CD4-positive, alpha-beta memory T cell (primary cell): ENCODE data around the gene TESMIN. TPM values are rescaled to one million over a fixed set of nuclear protein-coding genes. Genes with fewer than 3 reads are reported as not detected.

Experiments
- CTCF ChIA-PET: fragments of 350-600 bp; sonication (Branson Sonifier 250); formaldehyde crosslinking; loops from one replicate; lab custom pipeline; 2021; ENCODE audit warnings: inconsistent platforms; ENCODE audit not compliant: partially characterized antibody; lab: Charles Lee
- POLR2A ChIA-PET: fragments of 350-600 bp; sonication (Branson Sonifier 250); formaldehyde crosslinking; loops from one replicate; lab custom pipeline; 2021; ENCODE audit not compliant: partially characterized antibody; lab: Charles Lee
- DNase-seq, 5 donors: peaks; one replicate each; pipeline versions ENCODE4 v3.0.0 to v3.0.0-alpha.2; 2020 to 2022; ENCODE audit warnings: mixed read lengths in 1 of 5
- H3K27ac ChIP-seq: one replicate; pipeline ENCODE4 v1.7.0; 2013; ENCODE audit warnings: low read depth, low read length
- H3K27me3 ChIP-seq: 2 replicates; pipeline ENCODE4 v1.7.0; 2013; ENCODE audit warnings: mild to moderate bottlenecking, low read length, moderate library complexity; ENCODE audit not compliant: insufficient read depth
- H3K36me3 ChIP-seq: 2 replicates; pipeline ENCODE4 v1.7.0; 2013; ENCODE audit warnings: mild to moderate bottlenecking, low read length, moderate library complexity; ENCODE audit not compliant: insufficient read depth
- H3K4me1 ChIP-seq: 2 replicates; pipeline ENCODE4 v1.7.0; 2013; ENCODE audit warnings: mild to moderate bottlenecking, low read length, moderate library complexity; ENCODE audit not compliant: insufficient read depth
- H3K4me3 ChIP-seq, 2 donors: one replicate each; pipeline ENCODE4 v1.7.0; 2013; ENCODE audit warnings: low read length in 2 of 2, mild to moderate bottlenecking in 1 of 2
- H3K9me3 ChIP-seq, 2 donors: one replicate each; pipeline ENCODE4 v1.7.0; 2013; ENCODE audit warnings: low read length in 2 of 2, control low read depth in 1 of 2; ENCODE audit not compliant: control insufficient read depth in 1 of 2
- H3K27ac Mint-ChIP-seq, 7 donors: one replicate each; pipeline ENCODE4 v1.8.0; 2020 to 2021; ENCODE audit warnings: mixed read lengths in 7 of 7, mild to moderate bottlenecking in 6 of 7, inconsistent platforms in 3 of 7, moderate library complexity in 3 of 7
- H3K27me3 Mint-ChIP-seq, 2 donors: one replicate each; pipeline ENCODE4 v1.8.0; 2020 to 2021; ENCODE audit warnings: mixed read lengths in 2 of 2
- H3K36me3 Mint-ChIP-seq, 2 donors: one replicate each; pipeline ENCODE4 v1.8.0; 2020 to 2021; ENCODE audit warnings: mixed read lengths in 2 of 2, inconsistent platforms in 1 of 2, mild to moderate bottlenecking in 1 of 2
- H3K4me1 Mint-ChIP-seq, 4 donors: one replicate each; pipeline ENCODE4 v1.8.0; 2020 to 2021; ENCODE audit warnings: mixed read lengths in 4 of 4, mild to moderate bottlenecking in 1 of 4
- H3K4me3 Mint-ChIP-seq, 8 donors: one replicate each; pipeline ENCODE4 v1.8.0; 2020 to 2021; ENCODE audit warnings: mixed read lengths in 8 of 8, mild to moderate bottlenecking in 7 of 8, moderate library complexity in 6 of 8, inconsistent platforms in 3 of 8
- H3K9me3 Mint-ChIP-seq, 8 donors: one replicate each; pipeline ENCODE4 v1.8.0; 2020 to 2021; ENCODE audit warnings: mixed read lengths in 8 of 8, mild to moderate bottlenecking in 5 of 8, inconsistent platforms in 3 of 8, moderate library complexity in 1 of 8
- intact Hi-C: fragments of 100-400 bp; cut with micrococcal nuclease; formaldehyde crosslinking; loops from one replicate; pipeline ENCODE4 v1.15.1; 2023
- polyA plus RNA-seq, 2 donors: library from polyadenylated mRNA; unstranded; fragments of 300-500 nt; fragmentation: Illumina TruSeq; gene quantifications; one replicate each; pipeline ENCODE4 v1.2.3, GENCODE V29; 2021
- total RNA-seq, 2 experiments: library from RNA; stranded (reverse); gene quantifications; one replicate each; pipeline ENCODE4 v1.2.3, GENCODE V29; 2021

The TESMIN gene
- total and polyA plus RNA-seq, 4 experiments from 2014 or later: 2.6 to 5.8 (median 4.6) TPM

GRCh38 chr11:68750195-68751003 is 921 bp downstream of the TESMIN start:
- H3K9me3 ChIP-seq: no peaks in the 10 kb centered on the region
- H3K4me1 ChIP-seq: peaks cover 4% of the 10 kb centered on the region
- CTCF ChIA-PET: interaction anchor here (0.8 to 1.7 kb wide), 3 partner anchors 93 to 166 kb away, joined by 3 to 10 read pairs (median 3); no protein-coding TSS in a partner anchor
- POLR2A ChIA-PET: interaction anchor here (1.0 to 1.4 kb wide), 2 partner anchors 93 to 298 kb away, joined by 3 to 5 read pairs; partner anchors contain the start of gene TPCN2
- no peaks in the 10 kb centered on the region for H3K27me3 ChIP-seq
- peak overlapping the region in 6 of 8 donors; percentile 29 to 71 (median 62) for H3K4me3 Mint-ChIP-seq
- intact Hi-C loops: loop anchor here (1.0 to 2.0 kb wide), 2 partner anchors 92 to 153 kb away; partner anchors contain the start of genes IGHMBP2 and MRPL21
- no peak overlapping the region for H3K27ac ChIP-seq
- H3K36me3 ChIP-seq: peaks cover 8% of the 10 kb centered on the region
- no peaks in the 10 kb centered on the region for H3K9me3 Mint-ChIP-seq
- H3K4me3 ChIP-seq: no peak overlapping the region
- peak; percentile 5 to 44 (median 17) for DNase-seq
- H3K27ac Mint-ChIP-seq: peak overlapping the region in 2 of 7 donors; percentile 22 to 66
- H3K27me3 Mint-ChIP-seq: no peaks in the 10 kb centered on the region
- peaks cover 8 to 27% (median 14%) of the 10 kb centered on the region in 4 donors for H3K4me1 Mint-ChIP-seq
- peaks cover 0 to 20% of the 10 kb centered on the region in 2 donors for H3K36me3 Mint-ChIP-seq

DNA sequence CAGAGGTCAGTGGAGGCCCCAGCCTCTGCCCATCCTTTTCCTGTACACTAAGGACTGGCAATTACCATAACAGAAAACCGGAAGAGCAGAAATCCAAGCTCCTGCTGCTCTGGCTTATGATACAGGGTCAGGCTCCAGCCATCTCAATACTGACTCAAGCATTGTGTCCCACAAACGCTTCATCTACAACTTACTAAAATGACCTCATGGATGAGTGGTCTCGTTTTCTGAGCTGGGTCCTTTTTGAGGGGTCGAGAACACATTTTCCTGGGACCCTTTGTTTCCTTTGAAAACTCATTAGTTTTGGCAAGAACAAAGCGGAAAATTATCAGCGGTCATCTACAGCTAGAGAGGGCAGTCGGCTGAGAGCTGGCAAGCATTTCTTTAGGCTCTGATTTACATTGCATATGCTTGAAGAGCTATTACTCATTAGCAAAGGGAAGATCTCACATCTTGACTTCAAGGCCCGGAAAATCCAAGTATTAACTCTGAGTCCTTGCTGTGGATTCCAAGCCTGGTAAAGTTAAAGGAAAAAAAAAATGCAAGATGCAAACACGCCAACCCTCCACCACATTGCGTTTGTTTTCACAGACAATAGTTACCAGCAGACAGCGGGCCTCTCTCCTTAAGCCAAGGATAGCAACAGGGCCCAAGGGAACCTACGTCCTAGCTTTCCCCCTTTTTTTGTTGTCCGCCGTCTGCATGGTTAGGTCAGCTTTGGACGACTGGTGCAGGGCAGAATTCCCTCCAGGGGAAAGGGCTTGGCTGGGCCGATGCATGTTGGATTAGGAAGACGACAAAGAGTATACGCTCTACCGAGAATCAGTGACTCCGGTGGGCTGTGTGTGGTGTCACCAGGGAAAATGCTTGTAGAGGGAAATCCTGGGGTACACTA is 1.8 kb downstream of the TESMIN start:
- Mint-ChIP-seq H3K4me1 (peaks cover 8 to 27% (median 14%) of the 10 kb centered on the region in 4 donors), H3K36me3 (peaks cover 0 to 15% of the 10 kb centered on the region in 2 donors), H3K9me3 (no peaks in the 10 kb centered on the region), H3K4me3 (peak overlapping the region; percentile 44 to 80 (median 65)), H3K27ac (peak overlapping the region in 4 of 7 donors; percentile 1 to 84 (median 66)), H3K27me3 (no peaks in the 10 kb centered on the region)
- CTCF ChIA-PET: interaction anchor here (0.8 to 1.7 kb wide), 3 partner anchors 94 to 165 kb away, joined by 3 to 10 read pairs (median 3); no protein-coding TSS in a partner anchor
- Histone ChIP-seq H3K9me3 (no peaks in the 10 kb centered on the region), H3K4me3 (no peak overlapping the region), H3K27me3 (no peaks in the 10 kb centered on the region), H3K27ac (no peak overlapping the region), H3K36me3 (peaks cover 8% of the 10 kb centered on the region), H3K4me1 (peaks cover 4% of the 10 kb centered on the region)
- POLR2A ChIA-PET: interaction anchor here (1.0 to 1.4 kb wide), 2 partner anchors 94 to 299 kb away, joined by 3 to 5 read pairs; partner anchors contain the start of gene TPCN2
- intact Hi-C loops: loop anchor here (2.0 kb wide), 1 partner anchor 93 kb away; no protein-coding TSS in a partner anchor
- DNase-seq: no peak

DNA sequence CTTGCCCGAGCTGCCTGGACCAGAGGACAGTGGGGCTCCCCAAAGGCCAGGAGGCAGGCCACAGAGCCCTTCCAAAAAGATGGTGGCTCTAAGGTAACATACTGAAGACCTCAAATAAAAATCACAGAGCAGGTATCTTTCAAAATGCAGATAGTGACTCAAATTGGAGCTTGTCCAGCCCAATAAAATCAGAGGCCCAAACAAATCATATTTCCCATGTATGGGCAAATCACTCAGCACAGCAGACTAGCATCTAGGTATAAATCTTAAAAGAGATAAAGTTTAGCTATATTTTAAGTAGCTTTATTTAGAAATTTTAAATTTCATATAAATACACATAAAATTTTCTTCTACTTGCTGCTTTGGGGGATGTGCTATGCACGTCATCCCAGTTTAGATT is 3.3 kb downstream of the TESMIN start:
- POLR2A ChIA-PET: no interaction called here
- H3K4me1 ChIP-seq: peaks cover 4% of the 10 kb centered on the region
- H3K4me3 ChIP-seq: no peak overlapping the region
- no peak overlapping the region for H3K27ac ChIP-seq
- CTCF ChIA-PET: interaction anchor here (0.5 to 0.8 kb wide), 2 partner anchors 96 to 668 kb away, joined by 3 read pairs; no protein-coding TSS in a partner anchor
- intact Hi-C loops: no loop called here
- no peaks in the 10 kb centered on the region for H3K9me3 ChIP-seq
- H3K4me1 Mint-ChIP-seq: peaks cover 8 to 22% (median 14%) of the 10 kb centered on the region in 4 donors
- peaks cover 8% of the 10 kb centered on the region for H3K36me3 ChIP-seq
- peak overlapping the region in 4 of 7 donors; percentile 23 to 62 (median 34) for H3K27ac Mint-ChIP-seq
- no peak overlapping the region for H3K4me3 Mint-ChIP-seq
- DNase-seq: no peak
- H3K27me3 ChIP-seq: no peaks in the 10 kb centered on the region
- H3K36me3 Mint-ChIP-seq: peaks cover 0 to 21% of the 10 kb centered on the region in 2 donors
- H3K9me3 Mint-ChIP-seq: no peaks in the 10 kb centered on the region
- H3K27me3 Mint-ChIP-seq: no peaks in the 10 kb centered on the region

- Histone ChIP-seq H3K9me3 (no peaks in the 10 kb centered on the region), H3K36me3 (peaks cover 8% of the 10 kb centered on the region), H3K4me3 (no peak overlapping the region), H3K27ac (no peak overlapping the region), H3K4me1 (no peaks in the 10 kb centered on the region), H3K27me3 (no peaks in the 10 kb centered on the region)
- no peak overlapping the region for H3K4me3 Mint-ChIP-seq
- H3K9me3 Mint-ChIP-seq: no peaks in the 10 kb centered on the region
- POLR2A ChIA-PET: no interaction called here
- H3K27ac Mint-ChIP-seq: no peak overlapping the region
- no peak for DNase-seq
- intact Hi-C loops: no loop called here
- H3K4me1 Mint-ChIP-seq: no peaks in the 10 kb centered on the region
- CTCF ChIA-PET: interaction anchor here (0.7 kb wide), 1 partner anchor 24 kb away, joined by 3 read pairs; no protein-coding TSS in a partner anchor
- peaks cover 6 to 21% of the 10 kb centered on the region in 2 donors for H3K36me3 Mint-ChIP-seq
- no peaks in the 10 kb centered on the region for H3K27me3 Mint-ChIP-seq
These were observed 7.8 kb downstream of the TESMIN start for GRCh38 chr11:68743539-68743938.

DNA sequence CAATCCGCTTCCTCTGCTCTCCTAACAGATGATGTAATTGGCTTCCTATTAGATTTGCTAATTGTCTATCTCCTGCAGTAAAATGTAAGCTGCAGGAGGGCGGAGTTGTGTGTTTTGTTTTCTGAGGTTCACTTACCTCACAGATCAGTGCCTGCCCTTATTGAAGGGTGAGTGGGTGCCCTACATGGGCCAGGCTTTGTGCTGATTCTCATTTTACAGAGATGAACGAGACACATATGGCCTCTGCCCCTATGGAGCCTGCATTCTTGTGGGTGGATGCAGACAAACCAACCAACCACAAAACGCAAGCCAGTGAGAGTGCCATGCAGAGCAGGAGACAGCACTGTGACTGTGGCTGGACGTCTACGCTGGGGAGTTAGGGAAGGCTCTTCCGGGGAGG is 9.9 kb downstream of the TESMIN start:
- H3K4me1 ChIP-seq: no peaks in the 10 kb centered on the region
- ChIA-PET CTCF (no interaction called here), POLR2A (no interaction called here)
- H3K36me3 ChIP-seq: peaks cover 8% of the 10 kb centered on the region
- H3K9me3 ChIP-seq: no peaks in the 10 kb centered on the region
- no peak for DNase-seq
- intact Hi-C loops: no loop called here
- H3K9me3 Mint-ChIP-seq: no peaks in the 10 kb centered on the region
- H3K27ac ChIP-seq: no peak overlapping the region
- no peaks in the 10 kb centered on the region for H3K4me1 Mint-ChIP-seq
- H3K27me3 Mint-ChIP-seq: no peaks in the 10 kb centered on the region
- H3K27ac Mint-ChIP-seq: peak overlapping the region in 1 of 7 donors; percentile 35
- no peaks in the 10 kb centered on the region for H3K27me3 ChIP-seq
- H3K4me3 Mint-ChIP-seq: no peak overlapping the region
- H3K36me3 Mint-ChIP-seq: peaks cover 12 to 25% of the 10 kb centered on the region in 2 donors
- no peak overlapping the region for H3K4me3 ChIP-seq

DNA sequence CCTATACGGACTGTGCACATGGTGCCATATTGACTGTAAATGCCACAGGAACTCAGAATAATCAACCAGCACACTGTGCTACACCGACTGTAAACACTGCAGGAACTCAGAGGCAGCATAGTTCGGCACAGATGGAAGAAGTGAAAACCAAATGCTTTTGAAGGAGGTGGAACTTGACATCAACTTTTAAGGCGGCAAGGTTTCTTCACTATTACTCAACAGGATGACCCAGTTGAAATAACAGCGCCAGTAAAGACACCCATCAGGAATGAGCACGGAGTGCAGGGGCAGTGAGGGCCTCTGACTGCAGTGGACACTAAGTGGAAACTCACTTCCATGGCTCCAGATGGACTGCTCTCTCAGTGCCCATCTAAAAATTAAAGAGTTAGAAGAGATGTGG is 15.7 kb downstream of the TESMIN start:
- H3K36me3 Mint-ChIP-seq: peaks cover 6 to 14% of the 10 kb centered on the region in 2 donors
- no peaks in the 10 kb centered on the region for H3K4me1 ChIP-seq
- DNase-seq: no peak
- H3K9me3 ChIP-seq: no peaks in the 10 kb centered on the region
- no peaks in the 10 kb centered on the region for H3K36me3 ChIP-seq
- ChIA-PET POLR2A (no interaction called here), CTCF (no interaction called here)
- no peaks in the 10 kb centered on the region for H3K9me3 Mint-ChIP-seq
- no peaks in the 10 kb centered on the region for H3K27me3 ChIP-seq
- no peaks in the 10 kb centered on the region for H3K4me1 Mint-ChIP-seq
- no peak overlapping the region for H3K4me3 ChIP-seq
- intact Hi-C loops: no loop called here
- no peak overlapping the region for H3K27ac Mint-ChIP-seq
- no peak overlapping the region for H3K4me3 Mint-ChIP-seq
- no peak overlapping the region for H3K27ac ChIP-seq
- H3K27me3 Mint-ChIP-seq: no peaks in the 10 kb centered on the region
